NCI-H2107 treated with DMSO at 0.1 percent for 48 hours (cell line): Measurements from ENCODE around the gene KIF21B.

ENCODE experiments used
- DNase-seq: peaks from one replicate; lab custom pipeline; 2025; ENCODE audit not compliant: unreplicated experiment; lab: John Stamatoyannopoulos, UW

Gene KIF21B, protein sequence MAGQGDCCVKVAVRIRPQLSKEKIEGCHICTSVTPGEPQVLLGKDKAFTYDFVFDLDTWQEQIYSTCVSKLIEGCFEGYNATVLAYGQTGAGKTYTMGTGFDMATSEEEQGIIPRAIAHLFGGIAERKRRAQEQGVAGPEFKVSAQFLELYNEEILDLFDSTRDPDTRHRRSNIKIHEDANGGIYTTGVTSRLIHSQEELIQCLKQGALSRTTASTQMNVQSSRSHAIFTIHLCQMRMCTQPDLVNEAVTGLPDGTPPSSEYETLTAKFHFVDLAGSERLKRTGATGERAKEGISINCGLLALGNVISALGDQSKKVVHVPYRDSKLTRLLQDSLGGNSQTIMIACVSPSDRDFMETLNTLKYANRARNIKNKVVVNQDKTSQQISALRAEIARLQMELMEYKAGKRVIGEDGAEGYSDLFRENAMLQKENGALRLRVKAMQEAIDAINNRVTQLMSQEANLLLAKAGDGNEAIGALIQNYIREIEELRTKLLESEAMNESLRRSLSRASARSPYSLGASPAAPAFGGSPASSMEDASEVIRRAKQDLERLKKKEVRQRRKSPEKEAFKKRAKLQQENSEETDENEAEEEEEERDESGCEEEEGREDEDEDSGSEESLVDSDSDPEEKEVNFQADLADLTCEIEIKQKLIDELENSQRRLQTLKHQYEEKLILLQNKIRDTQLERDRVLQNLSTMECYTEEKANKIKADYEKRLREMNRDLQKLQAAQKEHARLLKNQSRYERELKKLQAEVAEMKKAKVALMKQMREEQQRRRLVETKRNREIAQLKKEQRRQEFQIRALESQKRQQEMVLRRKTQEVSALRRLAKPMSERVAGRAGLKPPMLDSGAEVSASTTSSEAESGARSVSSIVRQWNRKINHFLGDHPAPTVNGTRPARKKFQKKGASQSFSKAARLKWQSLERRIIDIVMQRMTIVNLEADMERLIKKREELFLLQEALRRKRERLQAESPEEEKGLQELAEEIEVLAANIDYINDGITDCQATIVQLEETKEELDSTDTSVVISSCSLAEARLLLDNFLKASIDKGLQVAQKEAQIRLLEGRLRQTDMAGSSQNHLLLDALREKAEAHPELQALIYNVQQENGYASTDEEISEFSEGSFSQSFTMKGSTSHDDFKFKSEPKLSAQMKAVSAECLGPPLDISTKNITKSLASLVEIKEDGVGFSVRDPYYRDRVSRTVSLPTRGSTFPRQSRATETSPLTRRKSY (N-terminal part only)

DNA sequence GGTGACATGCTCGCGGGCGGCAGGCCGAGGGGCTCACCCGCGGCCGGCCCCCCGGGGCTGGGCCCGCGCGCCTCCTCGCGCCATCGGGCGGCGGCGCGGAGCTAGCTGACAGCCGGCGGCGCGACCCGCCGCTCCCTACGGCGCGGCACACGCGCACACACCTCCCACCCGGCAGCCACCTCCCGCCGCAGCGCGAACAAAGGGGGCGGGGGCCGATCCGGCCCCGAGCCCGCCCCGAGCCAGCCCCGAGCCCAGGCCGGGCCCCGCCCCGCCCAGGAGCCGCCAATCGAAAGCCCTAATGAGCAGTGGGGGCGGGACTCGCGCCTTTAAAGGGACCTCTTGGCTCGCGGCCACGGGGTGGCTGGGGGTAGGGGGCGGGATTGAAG is at the start of gene KIF21B:
TSS of gene KIF21B (minus strand) at position 198 of the 386 bp plus-strand sequence. CDS start 331 bp downstream, outside the sequence.
- DNase-seq: peak; percentile 70

GRCh38 chr1:201072922-201073321 is 49.4 kb upstream of the KIF21B start:
- DNase-seq: no peak

- no peak for DNase-seq
Observed at GRCh38 chr1:201072149-201072548, 48.6 kb upstream of the KIF21B start.

- DNase-seq: no peak
Observed at GRCh38 chr1:201069636-201070035, 46.1 kb upstream of the KIF21B start.

DNA sequence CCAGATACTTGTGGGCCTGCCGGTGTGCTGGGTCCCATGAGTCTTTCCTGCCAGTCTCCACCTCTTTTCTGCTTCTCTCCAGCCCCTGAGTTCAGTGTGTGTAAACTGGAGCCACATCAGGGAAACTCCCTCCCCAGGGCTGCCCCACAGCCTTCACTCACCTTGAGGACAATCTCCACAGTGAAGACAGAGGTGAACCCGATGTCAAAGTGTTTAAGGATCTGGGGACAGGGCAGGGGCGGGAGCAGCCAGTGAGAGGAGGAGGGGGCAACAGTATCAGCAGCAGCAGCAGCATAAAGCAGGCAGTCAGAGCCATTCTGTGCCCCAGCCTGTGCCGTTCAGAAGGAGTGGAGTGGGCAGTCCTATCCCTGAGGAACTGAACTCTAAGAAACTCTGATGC is 45.5 kb upstream of the KIF21B start:
- DNase-seq: no peak

GRCh38 chr1:201066986-201067385 is 43.5 kb upstream of the KIF21B start:
- no peak for DNase-seq

GRCh38 chr1:201065686-201066085 is 42.2 kb upstream of the KIF21B start:
- no peak for DNase-seq

DNA sequence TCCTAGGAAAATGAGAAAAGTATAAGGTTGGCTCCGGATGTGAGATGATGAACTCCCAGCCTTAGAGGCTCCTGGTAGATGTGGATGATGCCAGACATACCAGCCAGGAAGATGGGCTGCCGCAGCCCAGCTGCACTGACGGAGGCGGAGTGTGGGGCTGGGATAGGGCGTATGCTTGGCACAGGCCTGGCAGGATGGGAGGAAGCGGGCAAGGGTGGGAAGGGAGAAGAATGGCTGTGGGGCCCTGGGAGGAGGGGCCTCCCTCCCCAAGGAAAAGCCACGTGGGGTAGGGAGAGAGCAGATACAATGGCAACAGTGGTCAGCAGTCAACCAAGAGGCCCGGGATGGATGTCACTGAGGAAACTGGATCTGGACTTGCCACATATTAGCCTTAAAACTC is 41.3 kb upstream of the KIF21B start:
- DNase-seq: no peak

DNA sequence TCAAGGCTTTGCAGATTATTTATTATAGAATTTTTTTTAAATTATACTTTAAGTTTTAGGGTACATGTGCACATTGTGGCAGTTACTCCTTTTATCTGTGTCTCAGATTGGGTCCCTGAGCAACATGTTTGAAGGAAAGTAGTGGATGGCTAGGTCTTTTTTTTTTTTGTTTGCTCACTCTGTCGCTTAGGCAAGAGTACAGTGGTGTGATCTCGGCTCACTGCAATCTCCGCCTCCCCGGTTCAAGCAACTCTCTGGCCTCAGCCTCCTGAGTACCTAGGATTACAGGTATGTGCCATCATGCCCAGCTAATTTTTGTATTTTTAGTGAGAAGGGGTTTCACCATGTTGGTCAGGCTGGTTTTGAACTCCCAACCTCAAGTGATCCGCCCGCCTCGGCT is 39.6 kb upstream of the KIF21B start:
- DNase-seq: no peak

GRCh38 chr1:201062511-201063091 is 39.1 kb upstream of the KIF21B start:
- DNase-seq: no peak

DNA sequence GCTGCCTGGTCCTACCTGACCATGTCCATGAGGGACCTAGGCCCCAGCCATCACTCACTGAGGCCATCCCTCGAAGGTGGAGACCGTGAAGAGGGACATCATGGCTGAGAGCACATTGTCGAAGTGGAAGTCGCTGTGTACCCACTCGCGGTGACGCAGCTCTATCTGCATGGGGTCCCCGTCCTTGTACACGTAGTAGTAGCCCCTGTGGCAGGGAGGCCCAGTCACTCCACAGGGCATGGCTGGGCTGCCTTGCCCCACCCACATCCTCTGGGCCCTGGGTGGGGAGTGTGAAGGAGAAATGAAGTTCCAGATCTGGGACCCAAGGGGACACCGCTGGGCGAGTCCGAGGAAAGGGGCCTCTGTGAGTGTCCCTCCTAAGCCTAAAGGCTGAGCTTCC is 38.4 kb upstream of the KIF21B start:
- no peak for DNase-seq

DNA sequence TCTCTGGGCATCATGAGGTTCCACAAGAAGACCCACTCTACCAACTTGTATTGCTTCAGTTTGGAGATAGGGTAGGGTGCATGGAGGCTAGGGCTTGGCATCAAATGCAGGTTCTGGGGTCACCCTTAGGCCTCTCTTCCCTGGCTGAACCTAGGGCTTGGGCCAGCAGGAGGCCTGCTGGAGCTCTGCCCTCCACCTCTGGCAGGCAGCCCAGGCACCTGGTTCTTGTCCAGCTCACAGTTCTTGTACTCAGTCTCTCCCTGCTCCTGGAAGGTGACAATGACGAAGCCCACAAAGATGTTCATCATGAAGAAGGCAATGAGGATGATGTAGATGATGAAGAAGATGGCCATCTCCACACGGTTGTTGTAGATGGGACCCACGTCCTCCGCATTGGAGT is 37.5 kb upstream of the KIF21B start:
- no peak for DNase-seq

GRCh38 chr1:201060586-201060985 is 37.1 kb upstream of the KIF21B start:
- no peak for DNase-seq

GRCh38 chr1:201059871-201060555 is 36.5 kb upstream of the KIF21B start:
- DNase-seq: no peak

DNA sequence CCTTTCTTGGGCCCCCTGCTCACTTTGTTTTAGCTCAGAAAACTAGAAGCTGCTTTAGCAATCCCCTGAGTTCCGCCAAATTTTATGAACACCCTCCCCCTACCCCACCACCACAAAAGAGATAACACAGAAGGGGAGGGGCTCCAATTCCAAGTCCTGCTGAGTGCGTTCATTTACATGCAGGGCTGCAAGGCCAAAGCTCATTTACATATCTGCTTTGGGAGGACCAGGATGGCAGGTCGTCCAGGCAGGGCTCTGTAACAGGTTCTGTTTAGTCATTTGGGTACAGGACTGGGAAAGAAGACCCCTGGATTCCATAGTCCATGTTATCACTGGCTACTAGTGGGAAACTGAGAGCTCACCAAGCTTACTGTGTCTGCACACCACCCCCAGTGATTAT is 35.9 kb upstream of the KIF21B start:
- no peak for DNase-seq

DNA sequence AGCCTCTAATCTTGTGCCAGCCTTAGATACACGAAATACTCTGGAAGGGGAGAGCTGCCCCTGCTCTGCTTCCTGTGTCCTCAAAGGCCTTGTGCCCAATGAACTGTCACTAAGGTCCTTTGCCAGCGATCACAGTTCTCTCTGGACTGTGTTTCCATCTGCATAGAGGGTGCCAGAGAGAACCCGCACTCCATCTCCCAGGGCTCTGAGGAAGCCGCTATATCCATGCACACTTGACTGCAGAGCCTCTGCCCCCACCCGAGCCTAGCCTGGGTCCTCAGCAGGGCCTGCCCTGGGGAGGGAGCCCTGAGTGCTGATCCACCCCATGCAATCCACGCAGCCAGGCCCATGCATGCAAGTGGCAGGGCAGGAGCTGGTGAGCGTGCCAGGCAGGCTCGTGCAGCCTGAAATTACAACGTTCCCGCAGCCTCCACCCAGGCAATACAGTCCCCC is 30.6 kb upstream of the KIF21B start:
- DNase-seq: no peak

GRCh38 chr1:201053155-201053860 is 29.8 kb upstream of the KIF21B start:
- no peak for DNase-seq

DNA sequence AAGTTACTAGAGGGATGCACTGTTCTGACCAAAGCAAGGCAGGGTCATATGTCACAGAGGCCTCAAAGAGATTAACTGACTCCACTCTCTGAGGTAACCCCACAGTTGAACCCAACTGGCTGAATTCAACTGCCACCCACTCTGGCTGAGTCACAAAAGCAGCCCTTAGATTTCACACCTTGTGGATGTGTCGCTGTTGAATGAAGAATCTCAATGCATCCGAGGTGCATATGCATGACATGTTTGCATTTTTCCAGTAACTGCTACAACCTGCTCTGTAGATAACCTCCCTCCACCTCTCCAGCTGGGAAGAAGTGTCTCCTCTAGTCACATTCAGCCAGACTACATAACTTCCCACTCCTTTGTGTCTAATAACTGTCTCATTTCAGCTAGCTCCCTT is 27.9 kb upstream of the KIF21B start:
- DNase-seq: no peak

DNA sequence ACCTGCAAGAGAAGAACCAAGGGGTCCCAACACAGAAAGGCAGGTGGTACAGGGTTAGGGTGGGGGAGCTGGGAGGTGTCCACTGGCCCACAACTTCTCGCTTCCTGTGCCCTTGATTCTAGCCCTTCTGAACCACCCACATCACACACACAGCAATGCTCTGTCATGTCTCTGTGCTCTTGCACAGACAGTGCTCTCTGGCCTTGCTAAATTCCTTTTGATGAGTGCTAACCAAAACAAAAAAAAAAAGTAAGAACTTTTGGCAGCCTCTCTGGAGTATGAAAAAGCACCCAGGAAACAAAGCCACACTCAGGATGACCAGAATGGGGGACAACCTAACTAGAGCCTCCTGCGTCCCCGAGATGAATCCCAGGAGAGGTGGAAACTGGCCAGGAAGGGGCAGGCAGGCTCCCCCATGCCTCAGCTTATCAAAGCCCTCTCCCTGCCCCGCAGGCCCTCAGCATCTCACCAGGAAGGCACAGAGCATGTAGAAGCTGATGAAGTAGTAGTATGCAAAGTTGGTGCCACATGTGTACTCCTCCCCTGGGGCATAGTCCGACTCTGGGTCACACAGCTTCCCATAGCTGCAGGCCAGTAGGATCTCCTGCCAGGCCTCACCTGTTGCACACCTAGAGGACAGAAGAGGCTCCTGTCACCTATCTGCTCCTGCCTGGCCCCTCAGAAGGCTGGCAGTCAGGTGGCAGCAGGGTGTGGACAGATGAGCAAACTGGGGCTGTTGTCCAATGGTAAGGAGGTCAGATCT is 27.2 kb upstream of the KIF21B start:
- DNase-seq: no peak
